Esophagus muscularis mucosa (tissue), 4 donors: ENCODE measurements around the gene DOCK4. TPM values are rescaled to one million over a fixed set of nuclear protein-coding genes. Genes with fewer than 3 reads are reported as not detected.

ENCODE experiments used
- DNase-seq: peaks from one replicate; pipeline ENCODE4 v3.0.0-alpha.2; 2017; ENCODE audit errors: extremely low spot score
- H3K27ac ChIP-seq, 4 donors: fragments of 200-600 bp; sonication (generic); replicated peaks in 1 of 4; 1 replicate in 3 of 4; 2 replicates in 1 of 4; pipeline ENCODE4 v1.5.1; 2016 to 2019; ENCODE audit warnings: mild to moderate bottlenecking in 1 of 4
- H3K27me3 ChIP-seq, 4 donors: fragments of 200-600 bp; sonication (generic); one replicate each; pipeline versions ENCODE4 v1.5.1 to v1.6.0; 2016 to 2019
- H3K36me3 ChIP-seq, 4 donors: fragments of 200-600 bp; sonication (generic); one replicate each; pipeline ENCODE4 v1.5.1; 2016 to 2019
- H3K4me1 ChIP-seq, 4 donors: fragments of 200-600 bp; sonication (generic); one replicate each; pipeline ENCODE4 v1.5.1; 2016 to 2019
- H3K4me3 ChIP-seq, 4 donors: fragments of 200-600 bp; sonication (generic); 1 replicate in 2 of 4; 2 replicates in 2 of 4; pipeline ENCODE4 v1.5.1; 2016 to 2019; ENCODE audit warnings: mild to moderate bottlenecking in 4 of 4, moderate library complexity in 1 of 4
- H3K9me3 ChIP-seq, 4 donors: fragments of 200-600 bp; sonication (generic); 1 replicate in 3 of 4; 2 replicates in 1 of 4; pipeline ENCODE4 v1.5.1; 2016 to 2019
- CTCF ChIP-seq, 3 experiments: fragments of 200-600 bp in 2 of 3; fragments of 450-650 bp in 1 of 3; sonication (generic) in 2 of 3; IDR thresholded peaks; one replicate each; pipeline ENCODE4 v1.5.1; 2017 to 2019; ENCODE audit warnings: antibody characterized with exemption in 3 of 3, mild to moderate bottlenecking in 2 of 3, moderate library complexity in 1 of 3
- EP300 ChIP-seq: sonication (generic); formaldehyde crosslinking; IDR thresholded peaks from one replicate; pipeline ENCODE4 v1.6.1; 2017; ENCODE audit warnings: antibody characterized with exemption
- POLR2A ChIP-seq: fragments of 450-650 bp; IDR thresholded peaks from one replicate; pipeline ENCODE4 v1.6.1; 2017; ENCODE audit warnings: antibody characterized with exemption, moderate library complexity, mild to moderate bottlenecking, low read depth
- POLR2AphosphoS5 ChIP-seq, 2 donors: sonication (generic); formaldehyde crosslinking; IDR thresholded peaks; one replicate each; pipeline ENCODE4 v1.6.1; 2017; ENCODE audit warnings: antibody characterized with exemption in 2 of 2
- WGBS: methylation state at CpG from one replicate; pipeline ENCODE4 v1.1.5; 2018; 5-methylcytosine and 5-hydroxymethylcytosine counted together
- intact Hi-C: fragments of 100-400 bp; cut with DNase I; formaldehyde crosslinking; loops from one replicate; pipeline ENCODE4 v1.15.1; 2023
- total RNA-seq, 4 donors: library from RNA; depleted of rRNA; stranded (reverse); fragments of >200 nt; gene quantifications; one replicate each; pipeline versions ENCODE4 v1.1.0 to v1.2.1, GENCODE V29; 2016

Gene DOCK4
- total RNA-seq: 10 to 100 TPM; 14.0 to 25.3 (median 18.8) TPM

GRCh38 chr7:112206238-112206990 is at the start of gene DOCK4, which contains the start of gene ZNF277:
DOCK4 (minus strand) TSS chr7:112206399; CDS start chr7:112206138, 261 bp downstream.
ZNF277 (plus strand) TSS chr7:112206695; CDS start chr7:112206717, 22 bp downstream.
- DNase-seq: peak; percentile 100
- WGBS: no CpG with 5 or more reads among the region's 67 CpGs
- H3K4me3 ChIP-seq: peak within 1 kb of the TSS; percentile 81 to 90 (median 86)
- H3K27me3 ChIP-seq: no peaks in the 10 kb centered on the region
- H3K9me3 ChIP-seq: no peaks in the 10 kb centered on the region
- peak within 1 kb of the TSS; percentile 84 to 93 (median 88) for H3K27ac ChIP-seq
- intact Hi-C loops: loop anchor here (10.0 kb wide), 3 partner anchors 72 to 248 kb away; partner anchors contain the start of gene IFRD1
- TF ChIP-seq POLR2A (peak; percentile 21), POLR2AphosphoS5 (IDR thresholded peaks at IDR 0.05) (peak; percentile 91 to 94), CTCF (IDR thresholded peaks at IDR 0.05) (peak in 1 of 3 experiments; percentile 7), EP300 (no peak)
- no peaks in the 10 kb centered on the region for H3K36me3 ChIP-seq
- peaks cover 15 to 41% (median 35%) of the 10 kb centered on the region in 4 donors for H3K4me1 ChIP-seq

- Histone ChIP-seq H3K4me1 (peaks cover 0 to 5% (median 2%) of the 10 kb centered on the region in 4 donors), H3K36me3 (no peaks in the 10 kb centered on the region), H3K4me3 (no peak overlapping the region), H3K27me3 (no peaks in the 10 kb centered on the region), H3K27ac (no peak overlapping the region), H3K9me3 (no peaks in the 10 kb centered on the region)
- intact Hi-C loops: no loop called here
- no peak for DNase-seq
- TF ChIP-seq EP300 (no peak), POLR2A (no peak), CTCF (IDR thresholded peaks at IDR 0.05) (no peak), POLR2AphosphoS5 (IDR thresholded peaks at IDR 0.05) (no peak)
These were observed 49.2 kb upstream of the DOCK4 start for GRCh38 chr7:112255388-112255720.

GRCh38 chr7:112254709-112255387 is 48.6 kb upstream of the DOCK4 start:
- WGBS: 92% methylated on average over 6 of the region's 6 CpGs
- TF ChIP-seq EP300 (no peak), POLR2AphosphoS5 (IDR thresholded peaks at IDR 0.05) (no peak), CTCF (IDR thresholded peaks at IDR 0.05) (no peak), POLR2A (no peak)
- intact Hi-C loops: no loop called here

GRCh38 chr7:112254156-112254555 is 48.0 kb upstream of the DOCK4 start:
- no peak overlapping the region for H3K4me3 ChIP-seq
- no peaks in the 10 kb centered on the region for H3K9me3 ChIP-seq
- DNase-seq: no peak
- intact Hi-C loops: no loop called here
- H3K36me3 ChIP-seq: no peaks in the 10 kb centered on the region
- 74% methylated on average over 1 of the region's 1 CpG for WGBS
- TF ChIP-seq EP300 (no peak), POLR2AphosphoS5 (IDR thresholded peaks at IDR 0.05) (no peak), CTCF (IDR thresholded peaks at IDR 0.05) (no peak), POLR2A (no peak)
- no peaks in the 10 kb centered on the region for H3K27me3 ChIP-seq
- no peak overlapping the region for H3K27ac ChIP-seq
- H3K4me1 ChIP-seq: peaks cover 0 to 5% (median 2%) of the 10 kb centered on the region in 4 donors

More at GRCh38 chr7:112254709-112255387, 48.6 kb upstream of the DOCK4 start:
- DNase-seq: no peak
- H3K9me3 ChIP-seq: no peaks in the 10 kb centered on the region
- H3K36me3 ChIP-seq: no peaks in the 10 kb centered on the region
- no peaks in the 10 kb centered on the region for H3K27me3 ChIP-seq
- no peak overlapping the region for H3K27ac ChIP-seq
- no peak overlapping the region for H3K4me3 ChIP-seq
- H3K4me1 ChIP-seq: peaks cover 0 to 5% (median 2%) of the 10 kb centered on the region in 4 donors
